ENCODE results near the gene CRYZL1. TPM values are rescaled to one million over a fixed set of nuclear protein-coding genes. Genes with fewer than 3 reads are reported as not detected.
"Not testable (repeated sequence)": the region's sequence is repeated elsewhere in the genome, so short reads cannot be mapped to it uniquely, and the experiment has no call there.

CRYZL1 gene
- total and polyA plus RNA-seq, 8 donors = 8.5 to 23.0 (median 13.9) TPM

DNA sequence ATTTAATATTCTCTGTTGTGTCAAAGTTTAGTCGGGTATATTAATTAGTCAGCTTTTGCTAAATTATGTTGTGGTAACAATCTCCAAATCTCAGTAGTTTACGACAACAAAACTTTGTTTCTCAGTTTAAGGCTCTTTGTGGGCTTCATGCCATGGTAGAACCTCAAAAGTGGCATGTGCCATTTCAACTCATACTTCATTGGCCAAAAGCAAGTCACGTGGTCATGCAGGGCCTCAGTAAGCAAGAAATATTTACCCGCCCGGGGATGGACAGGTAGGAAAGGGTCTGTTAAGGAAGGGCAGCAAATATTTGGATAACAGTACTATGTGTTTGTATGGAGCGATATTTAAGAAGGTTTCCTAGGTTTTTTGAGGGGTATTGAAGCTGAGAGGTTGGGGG lies 39.3 kb upstream of the CRYZL1 start:
- no peaks in the 10 kb centered on the region for H3K27me3 ChIP-seq
- no peaks in the 10 kb centered on the region for H3K36me3 ChIP-seq
- 83 to 86% methylated on average over 6 of the region's 6 CpGs for WGBS, 2 donors
- no peak for ATAC-seq
- H3K4me1 ChIP-seq = peaks cover 6 to 24% (median 21%) of the 10 kb centered on the region in 3 donors
- H3K9me3 ChIP-seq = no peaks in the 10 kb centered on the region
- H3K4me3 ChIP-seq = no peak overlapping the region
- TF ChIP-seq, protein P1, sequence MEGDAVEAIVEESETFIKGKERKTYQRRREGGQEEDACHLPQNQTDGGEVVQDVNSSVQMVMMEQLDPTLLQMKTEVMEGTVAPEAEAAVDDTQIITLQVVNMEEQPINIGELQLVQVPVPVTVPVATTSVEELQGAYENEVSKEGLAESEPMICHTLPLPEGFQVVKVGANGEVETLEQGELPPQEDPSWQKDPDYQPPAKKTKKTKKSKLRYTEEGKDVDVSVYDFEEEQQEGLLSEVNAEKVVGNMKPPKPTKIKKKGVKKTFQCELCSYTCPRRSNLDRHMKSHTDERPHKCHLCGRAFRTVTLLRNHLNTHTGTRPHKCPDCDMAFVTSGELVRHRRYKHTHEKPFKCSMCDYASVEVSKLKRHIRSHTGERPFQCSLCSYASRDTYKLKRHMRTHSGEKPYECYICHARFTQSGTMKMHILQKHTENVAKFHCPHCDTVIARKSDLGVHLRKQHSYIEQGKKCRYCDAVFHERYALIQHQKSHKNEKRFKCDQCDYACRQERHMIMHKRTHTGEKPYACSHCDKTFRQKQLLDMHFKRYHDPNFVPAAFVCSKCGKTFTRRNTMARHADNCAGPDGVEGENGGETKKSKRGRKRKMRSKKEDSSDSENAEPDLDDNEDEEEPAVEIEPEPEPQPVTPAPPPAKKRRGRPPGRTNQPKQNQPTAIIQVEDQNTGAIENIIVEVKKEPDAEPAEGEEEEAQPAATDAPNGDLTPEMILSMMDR (IDR thresholded peaks at IDR 0.05) = no peak
- FAIRE-seq = no peak
- DNase-seq = no peak
- intact Hi-C loops (cut with DNase I) = no loop called here
- H3K27ac ChIP-seq = no peak overlapping the region

DNA sequence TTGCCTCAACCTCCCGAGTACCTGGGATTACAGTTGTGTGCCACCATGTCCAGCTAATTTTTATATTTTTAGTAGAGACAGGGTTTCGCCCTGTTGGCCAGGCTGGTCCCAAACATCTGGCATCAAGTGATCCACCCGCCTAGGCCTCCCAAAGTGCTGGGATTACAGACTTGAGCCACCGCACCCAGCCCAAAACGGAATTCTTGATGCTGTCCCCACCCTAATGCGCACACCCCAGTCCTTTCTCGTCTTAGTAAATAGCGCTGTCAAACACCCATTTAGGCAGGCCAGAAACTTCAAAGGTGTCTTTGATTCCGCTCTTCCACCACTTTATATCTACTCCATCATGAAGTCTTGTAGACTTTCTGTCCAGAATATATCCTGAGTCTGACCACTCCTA lies 35.9 kb upstream of the CRYZL1 start:
- H3K27ac ChIP-seq = no peak overlapping the region
- WGBS, 2 donors = 92 to 95% methylated on average over 9 of the region's 9 CpGs
- H3K4me3 ChIP-seq = no peak overlapping the region
- no peaks in the 10 kb centered on the region for H3K36me3 ChIP-seq
- H3K27me3 ChIP-seq = no peaks in the 10 kb centered on the region
- no peak for DNase-seq
- FAIRE-seq = no peak
- no peaks in the 10 kb centered on the region for H3K4me1 ChIP-seq
- intact Hi-C loops (cut with DNase I) = no loop called here
- H3K9me3 ChIP-seq = no peaks in the 10 kb centered on the region
- ATAC-seq = no peak
- TF ChIP-seq, protein P1 (IDR thresholded peaks at IDR 0.05) = no peak

DNA sequence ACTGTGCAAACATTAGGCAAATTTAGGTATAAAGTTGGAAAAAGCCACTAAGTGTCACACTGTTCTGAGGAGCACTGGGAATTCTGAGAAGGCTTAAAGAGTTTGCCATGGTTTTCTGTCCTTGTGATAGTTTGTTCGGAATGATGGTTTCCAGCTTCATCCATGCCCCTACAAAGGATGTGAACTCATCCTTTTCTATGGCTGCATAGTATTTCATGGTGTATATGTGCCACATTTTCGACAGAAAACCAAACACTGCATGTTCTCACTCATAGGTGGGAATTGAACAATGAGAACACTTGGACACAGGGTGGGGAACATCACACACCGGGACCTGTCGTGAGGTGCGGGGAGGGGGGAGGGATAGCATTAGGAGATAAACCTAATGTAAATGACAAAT lies 35.1 kb upstream of the CRYZL1 start:
- intact Hi-C loops (cut with DNase I); H3K36me3 ChIP-seq; H3K4me3 ChIP-seq; H3K27ac ChIP-seq; H3K27me3 ChIP-seq; ATAC-seq; DNase-seq; FAIRE-seq; H3K4me1 ChIP-seq; H3K9me3 ChIP-seq: not testable (repeated sequence)
- WGBS, 2 donors = 92 to 93% methylated on average over 5 of the region's 5 CpGs

DNA sequence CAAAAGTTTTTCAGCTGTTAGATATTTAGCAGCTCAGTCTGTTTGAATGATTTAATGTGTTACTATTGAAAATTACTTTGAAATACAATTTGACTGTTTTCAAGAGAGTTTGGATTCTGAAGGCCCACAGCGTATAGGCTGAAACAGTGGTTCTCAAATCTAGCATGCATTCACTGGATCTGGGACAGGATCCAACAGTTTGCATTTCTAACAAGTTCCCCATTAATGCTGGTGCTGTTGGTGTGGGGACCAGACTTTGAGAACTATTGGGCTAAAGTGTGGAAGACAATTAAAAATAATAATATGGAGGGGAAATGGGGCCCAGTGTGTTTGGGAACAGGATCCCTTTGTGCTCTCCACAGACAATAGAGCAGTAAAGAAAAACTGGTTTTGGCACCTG lies 32.7 kb upstream of the CRYZL1 start:
- no peak for ATAC-seq
- FAIRE-seq = no peak
- intact Hi-C loops (cut with DNase I) = no loop called here
- Histone ChIP-seq H3K9me3 (no peaks in the 10 kb centered on the region), H3K27ac (no peak overlapping the region), H3K36me3 (no peaks in the 10 kb centered on the region), H3K4me1 (no peaks in the 10 kb centered on the region), H3K4me3 (no peak overlapping the region), H3K27me3 (no peaks in the 10 kb centered on the region)
- TF ChIP-seq, protein P1 (IDR thresholded peaks at IDR 0.05) = no peak
- WGBS, 2 donors = 95 to 96% methylated on average over 1 of the region's 1 CpG
- no peak for DNase-seq

DNA sequence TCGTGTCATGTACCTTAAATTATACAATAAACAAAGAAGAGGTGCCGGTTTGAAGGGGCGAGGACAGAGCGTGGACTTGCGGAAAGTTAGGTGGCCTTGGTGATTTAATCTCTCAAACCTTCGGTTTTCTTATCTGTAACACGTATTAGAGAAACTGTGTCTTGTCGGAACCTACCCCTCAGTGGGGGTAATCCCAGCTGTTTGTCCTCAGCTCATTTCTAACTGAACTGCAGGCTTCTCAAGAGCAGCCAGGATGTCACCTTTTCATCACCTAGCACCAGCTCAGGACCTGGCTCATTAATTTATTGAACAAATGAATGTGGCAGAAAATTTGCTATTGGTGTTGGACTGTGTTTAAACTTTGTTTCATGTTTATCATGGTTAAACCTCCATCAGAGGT lies 31.9 kb upstream of the CRYZL1 start:
- intact Hi-C loops (cut with DNase I) = no loop called here
- H3K27ac ChIP-seq = no peak overlapping the region
- no peak overlapping the region for H3K4me3 ChIP-seq
- no peaks in the 10 kb centered on the region for H3K9me3 ChIP-seq
- FAIRE-seq (no peak), DNase-seq (no peak), ATAC-seq (no peak)
- 63 to 64% methylated on average over 8 of the region's 8 CpGs for WGBS, 2 donors
- H3K27me3 ChIP-seq = no peaks in the 10 kb centered on the region
- TF ChIP-seq, protein P1 (IDR thresholded peaks at IDR 0.05) = no peak
- H3K4me1 ChIP-seq = no peaks in the 10 kb centered on the region
- H3K36me3 ChIP-seq = no peaks in the 10 kb centered on the region
